Spleen (tissue), 11 donors: ENCODE data around the gene RAB25. TPM values are rescaled to one million over a fixed set of nuclear protein-coding genes. Genes with fewer than 3 reads are reported as not detected.
A peak's percentile ranks its signal among the peaks of the same experiment; 100 is the strongest.
"Not testable (repeated sequence)": the region's sequence is repeated elsewhere in the genome, so short reads cannot be mapped to it uniquely, and the experiment has no call there.

ENCODE experiments used
- DNase-seq: peaks from one replicate; pipeline ENCODE4 v3.0.0-alpha.2; 2020
- H3K27ac ChIP-seq, 8 donors: fragments of 200-600 bp; sonication (generic) in 7 of 8; 1 replicate in 4 of 8; 2 replicates in 4 of 8; pipeline versions ENCODE4 v1.5.0 to v1.8.0; 2016 to 2021; ENCODE audit warnings: inconsistent platforms in 4 of 8, mild to moderate bottlenecking in 4 of 8, moderate library complexity in 1 of 8
- H3K27me3 ChIP-seq, 7 donors: fragments of 200-600 bp; sonication (generic) in 6 of 7; replicated peaks in 1 of 7; 1 replicate in 4 of 7; 2 replicates in 3 of 7; pipeline versions ENCODE4 v1.5.0 to v1.8.0; 2016 to 2021; ENCODE audit warnings: inconsistent platforms in 3 of 7, mild to moderate bottlenecking in 1 of 7
- H3K36me3 ChIP-seq, 6 donors: fragments of 200-600 bp; sonication (generic) in 5 of 6; 1 replicate in 4 of 6; 2 replicates in 2 of 6; pipeline versions ENCODE4 v1.5.0 to v1.8.0; 2016 to 2021; ENCODE audit warnings: inconsistent platforms in 2 of 6
- H3K4me1 ChIP-seq, 6 donors: fragments of 200-600 bp; sonication (generic) in 5 of 6; 1 replicate in 3 of 6; 2 replicates in 3 of 6; pipeline versions ENCODE4 v1.5.0 to v1.8.0; 2016 to 2021; ENCODE audit warnings: inconsistent platforms in 3 of 6
- H3K4me3 ChIP-seq, 8 donors: fragments of 200-600 bp; sonication (generic) in 7 of 8; 1 replicate in 4 of 8; 2 replicates in 4 of 8; pipeline versions ENCODE4 v1.5.0 to v1.8.0; 2016 to 2021; ENCODE audit warnings: inconsistent platforms in 4 of 8, mild to moderate bottlenecking in 4 of 8, moderate library complexity in 2 of 8
- H3K9me3 ChIP-seq, 8 donors: fragments of 200-600 bp; sonication (generic) in 7 of 8; 1 replicate in 4 of 8; 2 replicates in 4 of 8; pipeline versions ENCODE4 v1.5.0 to v1.8.0; 2016 to 2021; ENCODE audit warnings: inconsistent platforms in 4 of 8
- CTCF ChIP-seq, 11 experiments: fragments of 200-600 bp in 7 of 11; fragments of 450-650 bp in 4 of 11; sonication (generic) in 4 of 11; IDR thresholded peaks in 8 of 11; conservative IDR thresholded peaks in 3 of 11; 1 replicate in 7 of 11; 2 replicates in 4 of 11; pipeline versions ENCODE4 v1.4.0 to v1.8.0; 2016 to 2021; ENCODE audit warnings: antibody characterized with exemption in 11 of 11, inconsistent platforms in 4 of 11, mild to moderate bottlenecking in 1 of 11
- POLR2A ChIP-seq, 3 donors: fragments of 450-650 bp; IDR thresholded peaks; one replicate each; pipeline ENCODE4 v1.5.1; 2017; ENCODE audit warnings: antibody characterized with exemption in 3 of 3, mild to moderate bottlenecking in 1 of 3
- POLR2AphosphoS5 ChIP-seq, 3 donors: sonication (generic); formaldehyde crosslinking; IDR thresholded peaks; one replicate each; pipeline ENCODE4 v1.5.1; 2017; ENCODE audit warnings: antibody characterized with exemption in 3 of 3
- WGBS, 5 donors: extraction: QIAGEN DNeasy Blood & Tissue Kit in 3 of 5; methylation state at CpG; one replicate each; pipeline versions ENCODE4 v1.1.5 to v1.1.7; 2013 to 2018; 5-methylcytosine and 5-hydroxymethylcytosine counted together
- intact Hi-C: fragments of 100-400 bp; cut with DNase I; formaldehyde crosslinking; loops from one replicate; pipeline ENCODE4 v1.15.0; 2023; ENCODE audit warnings: low total_unique reads
- polyA plus RNA-seq, 3 donors: library from polyadenylated mRNA; stranded (reverse); fragments of 200-250 nt; gene quantifications; one replicate each; pipeline ENCODE4 v1.2.1, GENCODE V29; 2013
- total RNA-seq, 7 donors: library from RNA; depleted of rRNA in 3 of 7; stranded (reverse); fragments of >200 nt in 3 of 7; fragmentation: NEBNext Ultra II Directional in 4 of 7; extraction: Animal tissue kit (Norgen Biotek cat#: 25700) in 4 of 7; gene quantifications; one replicate each; pipeline versions ENCODE4 v1.1.0 to v1.2.1, GENCODE V29; 2016 to 2021
- donor health status: healthy with polysubstance abuse.
- donor health status: DM: no; HTN: no; CAD: no; lungs with moderate emphysema.
- donor health status: DM: no; HTN: no; CAD: no.
- donor health status: Bipolar disorder and iron deficiency.
- donor health status: healthy.
- donor health status: DM: no; HTN: no; CAD: no.
- donor health status: DM: yes; HTN: yes; CAD: no.

Gene RAB25
- total and polyA plus RNA-seq, 10 donors = 0.28 to 0.70 (median 0.50) TPM; not detected in 5

DNA sequence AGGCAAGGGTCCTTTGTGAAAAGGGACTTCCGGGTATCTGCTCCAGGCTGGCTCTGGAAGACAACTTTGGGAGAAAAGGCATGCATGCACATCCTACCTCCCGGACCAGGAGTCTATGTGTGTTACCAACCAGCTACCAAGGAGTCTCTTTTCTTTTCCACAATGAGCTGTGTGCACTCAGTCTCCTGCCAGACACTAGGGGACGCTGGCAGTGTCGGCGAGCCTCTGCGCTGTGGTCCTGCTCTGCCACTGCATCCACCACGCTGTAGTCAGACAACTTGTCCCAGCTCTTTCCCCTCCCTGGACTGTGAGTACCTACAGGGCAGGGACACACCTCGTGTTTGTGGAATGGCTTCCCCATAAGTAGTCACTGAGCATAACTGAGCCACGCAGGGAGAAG, 35.1 kb upstream of the RAB25 start:
- DNase-seq = no peak
- H3K27ac ChIP-seq = no peak overlapping the region
- peaks cover 0 to 13% (median 4%) of the 10 kb centered on the region in 6 donors for H3K4me1 ChIP-seq
- WGBS, 5 donors = 13 to 29% (median 16%) methylated on average over 4 to 9 of the region's 9 CpGs
- peak in 7 of 11 experiments; percentile 8 to 43 (median 20) for TF ChIP-seq CTCF (IDR thresholded peaks at IDR 0.05 in 8 of 11, conservative IDR thresholded peaks at IDR 0.05 in 3 of 11)
- no peak for TF ChIP-seq POLR2AphosphoS5 (IDR thresholded peaks at IDR 0.05)
- H3K36me3 ChIP-seq = no peaks in the 10 kb centered on the region
- no peak overlapping the region for H3K4me3 ChIP-seq
- intact Hi-C loops = no loop called here
- H3K9me3 ChIP-seq = no peaks in the 10 kb centered on the region
- no peaks in the 10 kb centered on the region for H3K27me3 ChIP-seq

DNA sequence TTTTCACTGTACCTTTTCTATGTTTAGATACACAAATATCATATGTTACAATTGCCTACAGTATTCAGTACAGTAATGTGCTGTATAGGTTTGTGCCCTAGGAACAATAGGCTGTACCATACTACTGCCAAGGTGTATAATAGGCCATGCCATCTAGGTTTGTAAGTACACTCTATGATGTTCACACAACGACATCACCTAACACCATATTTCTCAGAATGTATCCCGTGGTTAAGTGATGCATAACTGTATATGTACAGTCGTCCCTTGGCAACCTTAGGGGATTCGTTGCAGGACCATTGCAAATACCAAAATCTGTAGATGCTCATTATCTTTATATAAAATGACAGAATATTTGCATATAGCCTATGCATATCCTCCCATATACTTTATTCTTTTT, 34.4 kb upstream of the RAB25 start:
- TF ChIP-seq POLR2A (IDR thresholded peaks at IDR 0.05) = no peak
- no peak for TF ChIP-seq CTCF (IDR thresholded peaks at IDR 0.05 in 8 of 11, conservative IDR thresholded peaks at IDR 0.05 in 3 of 11)
- no peak for TF ChIP-seq POLR2AphosphoS5 (IDR thresholded peaks at IDR 0.05)
- no peaks in the 10 kb centered on the region for H3K36me3 ChIP-seq
- DNase-seq = no peak
- H3K4me1 ChIP-seq = peaks cover 0 to 6% (median 0%) of the 10 kb centered on the region in 6 donors
- H3K9me3 ChIP-seq = no peaks in the 10 kb centered on the region
- H3K4me3 ChIP-seq = no peak overlapping the region
- intact Hi-C loops = no loop called here
- H3K27ac ChIP-seq = no peak overlapping the region
- H3K27me3 ChIP-seq = no peaks in the 10 kb centered on the region
- WGBS, 5 donors = 86 to 90% (median 88%) methylated on average over 4 of the region's 4 CpGs

DNA sequence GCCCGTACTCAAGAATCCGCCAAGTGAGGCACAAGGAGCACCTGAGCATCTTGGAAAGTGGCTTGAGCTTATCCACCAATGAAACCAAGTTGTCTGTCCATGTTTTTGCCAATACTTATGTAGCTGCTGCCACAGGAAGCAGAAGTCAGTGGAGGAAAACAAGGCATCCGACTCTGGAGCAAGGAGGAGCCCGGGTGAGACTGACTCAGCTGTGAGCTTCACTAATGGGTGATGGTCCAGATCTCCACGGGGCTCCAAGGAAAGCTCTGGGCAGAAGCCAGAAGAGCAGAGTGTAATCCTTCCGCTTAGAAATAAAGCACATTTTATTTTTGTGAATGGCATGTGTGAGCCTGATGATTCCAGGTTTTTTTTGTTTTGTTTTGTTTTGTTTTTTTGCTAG, 27.9 kb upstream of the RAB25 start:
- H3K27me3 ChIP-seq = no peaks in the 10 kb centered on the region
- no peak overlapping the region for H3K4me3 ChIP-seq
- peaks cover 0 to 23% (median 13%) of the 10 kb centered on the region in 6 donors for H3K36me3 ChIP-seq
- intact Hi-C loops = no loop called here
- no peak for DNase-seq
- 60 to 70% (median 68%) methylated on average over 6 of the region's 6 CpGs for WGBS, 5 donors
- H3K9me3 ChIP-seq = no peaks in the 10 kb centered on the region
- no peaks in the 10 kb centered on the region for H3K4me1 ChIP-seq
- no peak for TF ChIP-seq POLR2A (IDR thresholded peaks at IDR 0.05)
- TF ChIP-seq POLR2AphosphoS5 (IDR thresholded peaks at IDR 0.05) = no peak
- TF ChIP-seq CTCF (IDR thresholded peaks at IDR 0.05 in 8 of 11, conservative IDR thresholded peaks at IDR 0.05 in 3 of 11) = no peak
- H3K27ac ChIP-seq = no peak overlapping the region

DNA sequence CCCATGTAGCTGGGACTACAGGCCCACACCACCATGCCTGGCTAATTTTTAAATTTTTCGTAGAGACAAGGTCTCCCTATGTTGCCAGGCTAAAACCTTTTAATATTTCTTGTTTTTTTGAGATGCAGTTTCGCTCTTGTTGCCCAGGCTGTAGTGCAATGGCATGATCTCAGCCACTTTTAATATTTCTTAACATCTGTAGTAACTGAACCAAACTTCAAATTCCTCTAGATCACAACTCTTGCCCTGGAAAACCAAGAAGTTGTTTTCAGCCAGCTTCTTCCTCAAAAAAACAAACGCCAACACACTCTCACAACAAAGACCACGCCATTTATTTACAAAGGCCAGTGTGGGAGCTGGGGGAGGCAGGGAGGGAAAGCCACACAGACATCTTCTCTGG, 26.0 kb upstream of the RAB25 start:
- H3K27me3 ChIP-seq, H3K4me3 ChIP-seq, H3K4me1 ChIP-seq, DNase-seq, intact Hi-C loops, H3K27ac ChIP-seq, H3K9me3 ChIP-seq: not testable (repeated sequence)
- peaks cover 0 to 43% (median 20%) of the 10 kb centered on the region in 6 donors for H3K36me3 ChIP-seq
- WGBS, 5 donors = 88 to 96% (median 93%) methylated on average over 4 of the region's 4 CpGs

- intact Hi-C loops = no loop called here
- H3K9me3 ChIP-seq = no peaks in the 10 kb centered on the region
- no peaks in the 10 kb centered on the region for H3K4me1 ChIP-seq
- DNase-seq = no peak
- H3K27me3 ChIP-seq = no peaks in the 10 kb centered on the region
- H3K27ac ChIP-seq = no peak overlapping the region
- TF ChIP-seq POLR2A (IDR thresholded peaks at IDR 0.05) (no peak), POLR2AphosphoS5 (IDR thresholded peaks at IDR 0.05) (no peak), CTCF (IDR thresholded peaks at IDR 0.05 in 8 of 11, conservative IDR thresholded peaks at IDR 0.05 in 3 of 11) (no peak)
- H3K4me3 ChIP-seq = no peak overlapping the region
- WGBS, 5 donors = 90 to 98% (median 97%) methylated on average over 3 of the region's 3 CpGs
- H3K36me3 ChIP-seq = peaks cover 0 to 90% (median 44%) of the 10 kb centered on the region in 6 donors
These were observed 18.1 kb upstream of the RAB25 start for GRCh38 chr1:156042828-156043227.
